K562 (cell line): ENCODE data around the gene C12orf43. TPM values are rescaled to one million over a fixed set of nuclear protein-coding genes. Genes with fewer than 3 reads are reported as not detected.

ENCODE experiments used
- ATAC-seq: fragments of 200-7000 bp; cut with Tn5 transposase; 3 replicates; pipeline ENCODE4 v1.9.1; 2020; ENCODE audit warnings: moderate library complexity
- BruUV-seq: library from RNA; stranded (reverse); fragments of 400-500 nt; replicated peaks from 2 replicates; lab custom pipeline; 2021; lab: Mats Ljungman, UMichigan
- CTCF ChIA-PET: fragments of 300-600 bp; formaldehyde crosslinking; extraction: SDS; loops from one replicate; lab custom pipeline; 2021; ENCODE audit warnings: low intra/inter-chr PET ratio; lab: Yijun Ruan, JAX
- POLR2A ChIA-PET: fragments of 300-600, 350-650 bp; sonication (Branson Sonifier 250); formaldehyde crosslinking; extraction: SDS; loops from one replicate; lab custom pipeline; 2021; ENCODE audit warnings: antibody characterized with exemption, inconsistent platforms; lab: Yijun Ruan, JAX
- DNase-seq, 4 experiments: peaks; one replicate each; pipeline versions ENCODE4 v3.0.0 to v3.0.0-alpha.2; 2011 to 2018; ENCODE audit warnings: low spot score in 3 of 4, mixed read lengths in 3 of 4; ENCODE audit errors: extremely low read depth in 1 of 4
- FAIRE-seq: peaks from 2 replicates; lab custom pipeline; 2011; peaks lifted over from hg19 to GRCh38; lab: Jason Lieb, UNC
- H2AFZ ChIP-seq: 2 replicates; pipeline ENCODE4 v1.6.0; 2011; ENCODE audit warnings: low read depth, low read length, control low read depth, inconsistent platforms
- H3K27ac ChIP-seq: fragments of 200-600 bp; 3 replicates; pipeline ENCODE4 v1.8.0; 2011; ENCODE audit warnings: low read depth, mild to moderate bottlenecking, control low read depth, inconsistent platforms, low read length, moderate library complexity, mixed read lengths; ENCODE audit errors: extremely low read depth
- H3K27me3 ChIP-seq, 2 experiments: fragments of 300-600 bp in 1 of 2; 2 replicates in 1 of 2; 3 replicates in 1 of 2; pipeline versions ENCODE4 v1.6.0 to v1.8.0; 2011; ENCODE audit warnings: inconsistent platforms in 2 of 2, low read length in 2 of 2, mild to moderate bottlenecking in 1 of 2, mixed read lengths in 1 of 2, moderate library complexity in 1 of 2; ENCODE audit not compliant: control insufficient read depth in 2 of 2, insufficient read depth in 2 of 2
- H3K36me3 ChIP-seq: fragments of 300-600 bp; 3 replicates; pipeline ENCODE4 v1.8.0; 2011; ENCODE audit warnings: mild to moderate bottlenecking, low read length, inconsistent platforms; ENCODE audit not compliant: control insufficient read depth, insufficient read depth
- H3K4me1 ChIP-seq, 2 experiments: fragments of 200-600 bp in 1 of 2; replicated peaks in 1 of 2; 2 replicates in 1 of 2; 3 replicates in 1 of 2; pipeline versions ENCODE4 v1.5.1 to v1.8.0; 2011; ENCODE audit warnings: inconsistent platforms in 2 of 2, low read length in 2 of 2, mild to moderate bottlenecking in 1 of 2, mixed read lengths in 1 of 2, moderate library complexity in 1 of 2; ENCODE audit not compliant: control insufficient read depth in 2 of 2, insufficient read depth in 2 of 2
- H3K4me2 ChIP-seq: 2 replicates; pipeline ENCODE4 v1.6.1; 2011; ENCODE audit warnings: low read length, control low read depth, inconsistent platforms, mixed read lengths; ENCODE audit not compliant: insufficient read depth
- H3K4me3 ChIP-seq: fragments of 200-600 bp; sonication (generic), shearing (Covaris generic); 2 replicates; pipeline ENCODE4 v1.5.1; 2016; ENCODE audit warnings: control low read depth, inconsistent platforms
- H3K79me2 ChIP-seq: fragments of 200-600 bp; 3 replicates; pipeline ENCODE4 v1.8.0; 2011; ENCODE audit warnings: low read length, inconsistent platforms; ENCODE audit not compliant: control insufficient read depth, insufficient read depth
- H3K9ac ChIP-seq, 2 experiments: 2 replicates each; pipeline versions ENCODE4 v1.6.0 to v1.6.1; 2011; ENCODE audit warnings: low read depth in 2 of 2, low read length in 2 of 2, control low read depth in 1 of 2, inconsistent platforms in 1 of 2, mild to moderate bottlenecking in 1 of 2, mixed read lengths in 1 of 2; ENCODE audit not compliant: insufficient read depth in 1 of 2
- H3K9me1 ChIP-seq: one replicate; pipeline ENCODE4 v1.6.0; 2011; ENCODE audit warnings: inconsistent platforms, mild to moderate bottlenecking, low read length, moderate library complexity; ENCODE audit not compliant: control insufficient read depth, insufficient read depth
- H3K9me3 ChIP-seq: replicated peaks from 2 replicates; pipeline ENCODE4 v1.5.1; 2011; ENCODE audit warnings: low read depth, low read length, inconsistent platforms; ENCODE audit not compliant: control insufficient read depth, insufficient read depth
- H4K20me1 ChIP-seq: replicated peaks from 2 replicates; pipeline ENCODE4 v1.6.1; 2011; ENCODE audit warnings: low read length, inconsistent platforms, mixed read lengths; ENCODE audit not compliant: control insufficient read depth, insufficient read depth
- RBM17 ChIP-seq: fragments of 200-400 bp; formaldehyde crosslinking; IDR thresholded peaks from 2 replicates; pipeline ENCODE4 v1.6.1; 2017; ENCODE audit warnings: low read depth, mild to moderate bottlenecking, low read length, borderline replicate concordance
- YY1 ChIP-seq, 3 experiments: IDR thresholded peaks; 2 replicates each; pipeline ENCODE4 v1.6.1; 2011; ENCODE audit warnings: low read length in 2 of 3, mild to moderate bottlenecking in 2 of 3, moderate library complexity in 2 of 3, borderline replicate concordance in 1 of 3, control low read depth in 1 of 3, low read depth in 1 of 3; ENCODE audit not compliant: insufficient read depth in 3 of 3, insufficient replicate concordance in 2 of 3, control insufficient read depth in 1 of 3, insufficient read length in 1 of 3; ENCODE audit errors: extremely low read depth in 1 of 3
- ZNF121 ChIP-seq: sonication (generic); formaldehyde crosslinking; conservative IDR thresholded peaks from 2 replicates; pipeline ENCODE4 v1.8.0; 2022; ENCODE audit warnings: missing genetic modification reagents
- ZNF586 ChIP-seq: fragments of 450-650 bp; formaldehyde crosslinking; conservative IDR thresholded peaks from 2 replicates; pipeline ENCODE4 v1.4.0; 2020; ENCODE audit warnings: mild to moderate bottlenecking, moderate library complexity
- WGBS: fragments of 100-300 bp; shearing (Covaris generic); methylation state at CpG from one replicate; pipeline ENCODE4 v1.1.6; 2016; ENCODE audit warnings: low coverage, mixed read lengths; ENCODE audit not compliant: insufficient coverage; ENCODE audit errors: missing lambda C conversion rate; 5-methylcytosine and 5-hydroxymethylcytosine counted together
- in situ Hi-C: fragments of 300-500 bp; cut with MboI; formaldehyde crosslinking; loops from 4 replicates; pipeline ENCODE4 v1.15.0; 2018; ENCODE audit warnings: inconsistent platforms, mixed read lengths
- intact Hi-C: fragments of 100-400 bp; cut with micrococcal nuclease; formaldehyde crosslinking; loops from 2 replicates; pipeline ENCODE4 v1.14.2; 2022
- polyA plus RNA-seq, 8 experiments: library from polyadenylated mRNA; depleted of rRNA in 4 of 8; stranded (reverse) in 5 of 8; unstranded in 3 of 8; fragments of >200 nt; fragmentation: Nextera tagmentation in 2 of 8; fragmentation: Illumina TruSeq in 1 of 8; extraction: Ambion mirVana in 2 of 8; extraction: Trizol in 1 of 8; gene quantifications; 2 replicates each; pipeline versions ENCODE4 v1.2.1 to v1.2.3, GENCODE V29; 2011 to 2014; ENCODE audit warnings: inconsistent platforms in 1 of 8, missing spikeins in 1 of 8
- total RNA-seq, 7 experiments: library from RNA; depleted of rRNA in 6 of 7; stranded (reverse); fragments of >200 nt in 6 of 7; fragmentation: Illumina TruSeq in 2 of 7; extraction: Trizol in 2 of 7; gene quantifications; 2 replicates each; pipeline versions ENCODE4 v1.2.1 to v1.2.3, GENCODE V29; 2011 to 2021; ENCODE audit warnings: low replicate concordance in 1 of 7
- TF ChIP-seq, protein P1 (sequence below), 2 experiments: fragments of 450-650 bp in 1 of 2; sonication (generic) in 1 of 2; formaldehyde crosslinking in 1 of 2; IDR thresholded peaks in 1 of 2; conservative IDR thresholded peaks in 1 of 2; 2 replicates each; pipeline versions ENCODE4 v1.6.1 to v1.8.1; 2016 to 2023; ENCODE audit warnings: mild to moderate bottlenecking in 2 of 2, moderate library complexity in 2 of 2, inconsistent platforms in 1 of 2, missing genetic modification reagents in 1 of 2

C12orf43 gene
- total and polyA plus RNA-seq, 9 of the 15 experiments (the other 6 are each of a cell fraction or from before 2014, with no cell fraction given), result 4.3 to 22.2 (median 16.8) TPM

DNA sequence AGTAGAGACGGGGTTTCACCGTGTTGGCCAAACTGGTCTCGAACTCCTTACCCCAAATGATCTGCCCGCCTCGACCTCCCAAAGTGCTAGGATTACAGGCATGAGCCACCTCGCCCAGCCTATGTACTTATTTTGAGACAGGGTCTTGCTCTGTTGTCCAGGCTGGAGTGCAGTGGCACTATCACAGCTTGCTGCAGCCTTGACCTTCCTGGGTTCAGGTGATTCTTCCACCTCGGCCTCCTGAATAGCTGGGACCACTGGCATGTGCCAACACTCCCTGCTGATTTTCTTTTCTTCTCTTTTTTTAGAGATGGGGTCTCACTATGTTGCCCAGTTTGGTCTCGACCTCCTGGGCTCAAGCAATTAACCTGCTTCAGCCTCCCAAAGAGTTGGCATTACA, 52.0 kb downstream of the C12orf43 start:
- H3K4me1 ChIP-seq, result peaks cover 8 to 16% of the 10 kb centered on the region in 2 experiments; a peak in 4 of 5 replicates
- H3K27me3 ChIP-seq, result no peaks in the 10 kb centered on the region
- DNase-seq (no peak), ATAC-seq (no peak)
- H3K79me2 ChIP-seq, result no peaks in the 10 kb centered on the region
- intact Hi-C loops, result no loop called here
- H3K9ac ChIP-seq, result no peak overlapping the region
- CTCF ChIA-PET, result no interaction called here
- no peak overlapping the region for H2AFZ ChIP-seq
- no peak overlapping the region for H3K4me2 ChIP-seq
- TF ChIP-seq RBM17 (no peak), ZNF121 (peak; percentile 96)
- TF ChIP-seq, all 486 proteins: peak for 1
- H3K36me3 ChIP-seq, result no peaks in the 10 kb centered on the region
- no peak overlapping the region for H3K27ac ChIP-seq
- no peaks in the 10 kb centered on the region for H4K20me1 ChIP-seq
- H3K4me3 ChIP-seq, result no peak overlapping the region
- 53% methylated on average over 8 of the region's 8 CpGs for WGBS
- no peaks in the 10 kb centered on the region for H3K9me3 ChIP-seq
- in situ Hi-C loops, result no loop called here
- BruUV-seq, result no TSS peak
- FAIRE-seq, result no peak
- H3K9me1 ChIP-seq, result no peaks in the 10 kb centered on the region
- POLR2A ChIA-PET, result interaction anchor here (0.9 kb wide), 1 partner anchor 40 kb away, joined by 3 read pairs; no protein-coding TSS in a partner anchor

DNA sequence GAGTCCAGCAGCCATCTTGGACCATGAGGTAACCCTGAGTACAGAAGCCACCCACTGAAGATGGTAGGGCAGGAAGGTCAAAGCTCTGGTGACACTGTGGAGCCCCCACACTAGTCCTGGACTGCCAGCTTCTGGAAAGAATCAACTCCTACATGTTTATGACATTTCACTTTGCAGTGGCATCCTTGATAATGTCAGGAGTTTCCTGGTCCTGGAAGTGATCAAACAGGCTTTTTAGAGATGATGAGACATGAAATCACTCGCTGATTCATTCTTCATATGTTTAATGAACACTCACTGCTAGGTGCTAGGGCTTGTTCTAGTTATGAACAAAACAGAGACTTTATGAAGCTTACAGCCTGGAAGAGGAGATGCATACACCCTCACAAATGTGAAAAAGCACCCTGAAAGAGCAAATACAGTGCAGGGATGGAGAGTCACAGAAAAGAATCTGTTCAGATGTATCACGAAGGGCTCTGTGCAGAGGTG, 53.7 kb downstream of the C12orf43 start:
- no peak overlapping the region for H3K4me3 ChIP-seq
- no peaks in the 10 kb centered on the region for H3K9me3 ChIP-seq
- WGBS, result 52% methylated on average over 2 of the region's 2 CpGs
- H3K79me2 ChIP-seq, result no peaks in the 10 kb centered on the region
- no peak for ATAC-seq
- no peak overlapping the region for H3K27ac ChIP-seq
- TF ChIP-seq, protein P1, sequence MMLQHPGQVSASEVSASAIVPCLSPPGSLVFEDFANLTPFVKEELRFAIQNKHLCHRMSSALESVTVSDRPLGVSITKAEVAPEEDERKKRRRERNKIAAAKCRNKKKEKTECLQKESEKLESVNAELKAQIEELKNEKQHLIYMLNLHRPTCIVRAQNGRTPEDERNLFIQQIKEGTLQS (IDR thresholded peaks at IDR 0.05), result 0 out of 2 replicates have a peak, but pooled peaks have one; percentile 9
- TF ChIP-seq, protein P1 (CRISPR knock-in tag; conservative IDR thresholded peaks at IDR 0.05), result no peak
- peak in 1 of 3 experiments; percentile 66 for TF ChIP-seq YY1 (IDR thresholded peaks at IDR 0.05; ENCODE audit: borderline replicate concordance in 1 of 3, control insufficient read depth in 1 of 3, extremely low read depth in 1 of 3, insufficient read depth in 3 of 3, insufficient read length in 1 of 3, insufficient replicate concordance in 2 of 3, low read depth in 1 of 3, low read length in 2 of 3)
- no peak for TF ChIP-seq ZNF586
- H3K9me1 ChIP-seq, result no peaks in the 10 kb centered on the region
- ChIA-PET CTCF (no interaction called here), POLR2A (interaction anchor here (0.6 kb wide), 1 partner anchor 21 kb away, joined by 3 read pairs; no protein-coding TSS in a partner anchor)
- FAIRE-seq, result no peak
- H2AFZ ChIP-seq, result no peak overlapping the region
- intact Hi-C loops (no loop called here), in situ Hi-C loops (no loop called here)
- H4K20me1 ChIP-seq, result no peaks in the 10 kb centered on the region
- H3K4me2 ChIP-seq, result no peak overlapping the region
- DNase-seq, result no peak
- H3K9ac ChIP-seq, result no peak overlapping the region
- no peaks in the 10 kb centered on the region for H3K36me3 ChIP-seq
- H3K27me3 ChIP-seq, result no peaks in the 10 kb centered on the region
- BruUV-seq, result no TSS peak
- peaks cover 11 to 22% of the 10 kb centered on the region in 2 experiments; a peak in 4 of 5 replicates for H3K4me1 ChIP-seq
